ENCODE data around the gene TP53AIP1.

GRCh38 chr11:128894286-128894681 lies 48.4 kb downstream of the TP53AIP1 start:
- TF ChIP-seq EP300 (IDR thresholded peaks at IDR 0.05) (no peak), ESRRA (IDR thresholded peaks at IDR 0.05; ENCODE audit: borderline replicate concordance, low read length) (no peak), RAD21 (conservative IDR thresholded peaks at IDR 0.05 in 1 of 2, IDR thresholded peaks at IDR 0.05 in 1 of 2) (no peak), CTCF (IDR thresholded peaks at IDR 0.05) (no peak), KDM1A (IDR thresholded peaks at IDR 0.05; ENCODE audit: low read depth) (no peak), NFE2L2 (conservative IDR thresholded peaks at IDR 0.05; ENCODE audit: low read length) (no peak), PBX3 (IDR thresholded peaks at IDR 0.05) (no peak), POLR2A (IDR thresholded peaks at IDR 0.05; ENCODE audit: low read length) (no peak), KDM5A (IDR thresholded peaks at IDR 0.05) (no peak)

Data from A549 (cell line).